ENCODE measurements around the gene HOMER1.

Gene HOMER1

GRCh38 chr5:79488775-79489174, 25.2 kb downstream of the HOMER1 start:
- DNase-seq (ENCODE audit: low read depth, low spot score) = no peak

DNA sequence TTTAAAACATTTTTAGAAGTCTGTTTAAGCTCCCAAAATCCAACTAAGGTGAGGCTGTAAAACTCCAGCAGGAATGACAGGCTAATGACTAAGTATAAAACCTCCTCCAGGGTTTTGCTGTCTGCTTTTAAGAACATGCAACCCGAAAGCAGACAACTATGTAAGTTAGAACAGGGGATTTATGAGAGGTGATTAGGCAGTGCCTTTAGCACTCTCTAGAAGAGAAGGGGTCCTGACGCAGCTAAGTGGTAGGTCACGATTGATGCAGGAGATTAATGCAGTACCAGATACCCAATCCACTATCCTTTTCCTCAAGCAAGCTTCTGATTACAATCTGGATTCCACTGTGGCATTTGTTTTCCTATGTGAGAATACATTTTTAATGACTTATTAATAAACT, 25.9 kb downstream of the HOMER1 start:
- DNase-seq (ENCODE audit: low read depth, low spot score) = no peak

DNA sequence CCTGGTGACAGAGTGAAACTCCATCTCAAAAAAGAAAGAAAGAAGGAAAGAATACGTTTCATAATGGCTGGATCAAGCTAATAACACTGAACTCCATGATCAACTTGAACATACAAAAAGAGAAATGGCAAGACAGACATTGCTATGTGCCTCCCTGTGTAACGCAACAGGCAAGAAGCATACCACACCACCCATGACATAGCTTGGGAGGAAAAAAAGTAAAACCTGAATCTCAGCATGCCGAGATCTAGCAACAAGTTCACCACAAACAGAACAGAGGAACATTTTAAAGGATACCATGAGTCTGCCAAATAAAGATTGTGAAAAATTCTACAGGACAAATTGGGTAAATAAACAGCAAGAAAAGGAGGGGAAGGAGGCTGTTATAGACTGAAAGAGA, 26.7 kb downstream of the HOMER1 start:
- DNase-seq (ENCODE audit: low read depth, low spot score) = no peak

GRCh38 chr5:79486116-79486515, 27.8 kb downstream of the HOMER1 start:
- no peak for DNase-seq (ENCODE audit: low read depth, low spot score)

- DNase-seq (ENCODE audit: low read depth, low spot score) = no peak
Observed at GRCh38 chr5:79484731-79485130, 29.2 kb downstream of the HOMER1 start.

DNA sequence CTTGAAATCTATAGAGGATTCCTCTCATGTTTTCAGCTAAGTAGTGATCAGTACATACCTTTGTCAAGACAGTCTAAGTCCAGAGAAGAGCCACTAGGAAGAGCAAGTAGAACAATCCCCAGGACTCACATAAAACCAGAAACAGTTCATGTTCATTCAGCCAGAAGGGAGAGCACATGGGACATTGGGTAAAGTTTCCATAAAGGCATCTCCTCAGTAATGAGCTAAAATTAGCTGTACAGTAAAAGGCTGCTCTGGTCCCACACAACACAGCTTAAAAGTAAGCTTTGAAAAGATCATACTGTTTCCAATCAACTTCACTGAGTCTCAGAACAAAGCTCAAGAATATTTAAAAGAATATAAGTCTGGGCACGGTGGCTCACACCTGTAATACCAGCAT, 32.4 kb downstream of the HOMER1 start:
- DNase-seq (ENCODE audit: low read depth, low spot score) = no peak

DNA sequence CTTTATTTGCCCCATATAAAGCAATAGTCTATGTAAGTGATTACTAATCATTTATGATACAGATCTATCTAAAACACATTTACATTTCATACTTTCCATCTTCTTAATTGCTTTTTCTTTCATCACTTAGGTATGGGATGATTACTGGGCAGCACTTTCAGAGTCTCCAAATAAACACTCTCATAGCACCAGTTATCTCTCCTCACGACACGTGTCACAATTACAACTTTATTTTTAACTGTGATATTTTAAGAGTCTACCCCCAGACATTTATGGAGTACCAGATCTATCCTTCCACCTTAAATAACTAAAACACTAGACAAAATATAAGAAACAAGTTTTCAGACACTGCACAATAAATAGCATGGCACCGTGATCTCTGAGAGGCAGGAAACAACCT, 32.9 kb downstream of the HOMER1 start:
- DNase-seq (ENCODE audit: low read depth, low spot score) = no peak

GRCh38 chr5:79475152-79475466, 38.8 kb downstream of the HOMER1 start:
- no peak for DNase-seq (ENCODE audit: low read depth, low spot score)

DNA sequence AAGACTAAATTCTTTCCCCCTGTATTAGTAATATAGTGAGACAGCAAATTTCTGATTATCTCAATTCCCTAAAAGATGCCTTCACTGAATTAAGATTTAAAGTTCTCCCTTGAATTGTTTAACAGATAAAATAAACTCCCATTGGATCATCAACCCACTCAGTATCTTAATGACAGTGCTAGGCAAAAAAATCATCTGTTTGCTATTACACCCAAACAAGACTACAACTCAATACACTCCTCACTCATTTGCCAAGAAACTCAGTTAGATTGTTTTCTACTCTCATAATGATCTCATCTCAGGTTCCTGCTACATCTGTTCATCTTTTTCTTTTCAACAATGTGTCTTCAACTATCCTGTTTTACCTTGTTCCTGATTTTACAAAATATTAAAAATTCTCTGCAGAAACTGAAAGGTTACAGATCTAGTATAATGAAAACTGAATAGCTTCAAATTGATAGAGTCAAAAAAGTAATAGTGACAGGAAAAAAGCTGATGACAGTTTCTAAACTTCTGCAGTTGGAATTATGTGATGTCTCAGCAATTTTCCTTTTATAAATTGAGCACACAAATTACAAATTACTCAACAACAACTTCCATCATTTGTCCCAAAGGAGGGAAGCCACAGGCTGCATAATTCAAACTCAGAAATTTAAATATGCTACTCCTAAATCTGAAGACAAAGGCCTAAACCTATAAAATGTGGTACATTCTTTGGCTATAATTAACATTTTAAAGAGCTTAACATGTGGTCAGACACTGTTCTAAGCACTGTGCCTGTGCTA, 39.4 kb downstream of the HOMER1 start:
- DNase-seq (ENCODE audit: low read depth, low spot score) = no peak

- DNase-seq (ENCODE audit: low read depth, low spot score) = no peak
Observed at GRCh38 chr5:79471556-79471955, 42.4 kb downstream of the HOMER1 start.

GRCh38 chr5:79464695-79465332, 49.1 kb downstream of the HOMER1 start:
- DNase-seq (ENCODE audit: low read depth, low spot score) = no peak

DNA sequence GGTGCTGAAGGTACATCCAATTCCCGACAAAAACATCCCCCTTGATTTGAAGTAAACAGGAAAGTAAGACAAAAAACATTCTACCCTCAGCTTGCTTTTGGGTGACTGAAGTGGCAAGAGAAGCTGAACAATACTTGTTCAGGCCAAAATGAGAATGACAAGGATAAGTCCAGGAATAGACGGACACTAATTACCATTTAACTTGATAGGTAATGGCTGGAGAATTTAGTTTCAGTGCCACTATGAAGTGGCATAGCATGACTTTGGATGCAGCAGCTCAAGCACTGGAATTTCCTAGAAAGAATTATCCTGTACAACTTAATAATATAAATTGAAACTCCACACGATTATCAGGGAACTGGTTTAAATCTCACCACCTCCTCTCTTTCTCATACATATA, 49.7 kb downstream of the HOMER1 start:
- no peak for DNase-seq (ENCODE audit: low read depth, low spot score)

- no peak for DNase-seq (ENCODE audit: low read depth, low spot score)
Observed at GRCh38 chr5:79459626-79460025, 54.3 kb downstream of the HOMER1 start.

DNA sequence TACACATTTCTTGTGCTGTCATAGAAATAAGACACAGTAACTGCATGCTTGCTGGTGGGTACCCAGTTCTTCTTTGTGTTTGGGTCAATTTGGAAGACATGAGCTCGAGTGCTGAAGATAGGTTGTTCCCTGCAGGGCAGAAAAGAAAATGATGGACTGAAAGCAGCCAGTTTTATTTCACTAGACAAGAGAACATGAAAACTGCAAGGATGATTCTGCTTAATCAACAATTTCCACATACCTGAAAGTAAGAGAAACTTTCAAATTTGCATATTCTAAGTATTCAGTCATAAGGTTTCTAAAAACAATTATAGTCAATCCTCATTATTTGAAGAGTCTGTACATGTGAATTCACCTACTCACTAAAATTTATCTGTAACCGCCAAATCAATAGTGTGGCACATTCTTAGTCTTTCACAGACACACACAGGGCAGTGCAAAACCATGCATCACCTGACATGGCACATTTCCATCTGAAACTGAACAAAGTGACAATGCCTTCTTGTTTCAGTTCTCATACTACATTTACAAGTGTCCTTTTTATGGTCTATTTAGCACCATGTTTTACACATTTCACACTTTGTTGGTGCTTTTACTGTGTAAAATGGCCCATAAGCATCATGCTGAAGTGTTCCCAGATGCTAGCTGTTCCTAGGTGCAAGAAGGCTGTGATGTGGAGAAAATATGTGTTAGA, 56.9 kb downstream of the HOMER1 start:
- no peak for DNase-seq (ENCODE audit: low read depth, low spot score)

- no peak for DNase-seq (ENCODE audit: low read depth, low spot score)
Observed at GRCh38 chr5:79456400-79456799, 57.5 kb downstream of the HOMER1 start.

DNA sequence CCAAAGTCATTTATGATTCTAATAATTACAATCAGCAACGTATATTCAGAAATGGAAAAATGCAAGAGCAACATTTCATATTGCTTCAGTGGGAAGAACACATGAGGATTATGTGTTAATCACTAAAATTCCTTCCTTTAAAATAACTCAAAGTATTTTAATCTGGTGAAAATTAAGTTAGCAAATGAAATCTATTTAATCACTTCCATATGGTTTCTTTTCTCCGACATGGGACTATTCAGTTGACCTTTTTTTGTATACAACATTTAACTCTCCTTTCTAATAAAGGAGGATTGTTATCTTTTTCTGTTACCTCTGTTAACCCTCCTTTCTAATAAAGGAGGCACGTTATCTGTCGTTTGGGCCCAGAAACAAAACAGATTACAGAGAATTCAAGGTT, 59.9 kb downstream of the HOMER1 start:
- no peak for DNase-seq (ENCODE audit: low read depth, low spot score)

GRCh38 chr5:79448336-79448735, 65.6 kb downstream of the HOMER1 start:
- no peak for DNase-seq (ENCODE audit: low read depth, low spot score)

- DNase-seq (ENCODE audit: low read depth, low spot score) = no peak
Observed at GRCh38 chr5:79436821-79437220, 77.1 kb downstream of the HOMER1 start.

DNA sequence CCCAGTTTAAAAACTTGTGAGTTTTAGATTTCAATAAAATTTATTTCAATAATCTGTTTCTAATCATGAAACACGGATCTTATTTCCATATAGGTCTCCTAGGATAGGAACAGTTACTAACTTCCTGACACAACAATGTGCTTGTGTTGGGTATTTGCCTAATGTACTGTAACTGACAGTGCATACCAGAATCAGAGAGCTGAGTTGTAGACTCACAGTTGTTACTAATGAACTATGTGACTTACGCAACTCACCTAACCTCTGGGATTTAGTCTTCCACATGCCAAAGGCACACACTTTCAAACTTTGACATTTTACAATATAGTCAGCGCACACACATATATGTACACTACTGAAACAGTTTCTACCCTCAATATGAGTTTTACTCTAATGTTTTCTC, 77.7 kb downstream of the HOMER1 start:
- no peak for DNase-seq (ENCODE audit: low read depth, low spot score)

DNA sequence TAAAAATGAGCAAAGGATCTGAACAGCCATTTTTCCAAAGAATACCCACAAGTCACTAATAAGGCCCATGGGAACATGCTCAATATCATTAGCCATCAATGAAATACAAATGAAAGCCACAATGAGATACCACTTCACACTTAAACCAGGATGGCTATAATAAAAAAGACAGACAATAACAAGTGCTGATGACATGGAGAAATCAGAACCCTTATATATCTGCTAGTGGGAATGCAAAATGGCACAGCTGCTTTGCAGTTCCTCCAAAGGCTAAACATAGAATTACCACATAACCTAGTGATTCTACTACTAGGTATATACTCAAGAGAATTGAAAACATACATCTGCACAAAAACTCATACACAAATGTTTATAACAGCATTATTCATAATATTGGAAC, 83.7 kb downstream of the HOMER1 start:
- DNase-seq (ENCODE audit: low read depth, low spot score) = no peak

DNA sequence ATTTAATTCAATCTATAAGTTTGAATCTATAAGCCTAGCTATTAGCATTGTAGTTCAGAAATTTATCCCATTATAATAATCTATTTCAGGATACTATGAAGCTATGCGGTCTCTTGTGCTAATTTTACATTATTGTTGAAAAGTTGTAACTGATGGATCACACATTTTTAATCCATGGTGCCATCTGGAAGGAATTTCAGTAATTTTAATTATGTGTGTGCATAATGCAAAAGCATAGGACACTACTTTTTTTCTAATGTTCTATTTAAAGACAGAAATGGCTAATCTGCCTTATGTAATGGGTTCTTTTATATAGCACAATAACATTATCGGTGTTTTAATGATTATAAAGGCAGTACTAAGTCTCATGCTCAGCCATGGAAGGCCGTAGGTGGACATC, 90.6 kb downstream of the HOMER1 start:
- no peak for DNase-seq (ENCODE audit: low read depth, low spot score)

DNA sequence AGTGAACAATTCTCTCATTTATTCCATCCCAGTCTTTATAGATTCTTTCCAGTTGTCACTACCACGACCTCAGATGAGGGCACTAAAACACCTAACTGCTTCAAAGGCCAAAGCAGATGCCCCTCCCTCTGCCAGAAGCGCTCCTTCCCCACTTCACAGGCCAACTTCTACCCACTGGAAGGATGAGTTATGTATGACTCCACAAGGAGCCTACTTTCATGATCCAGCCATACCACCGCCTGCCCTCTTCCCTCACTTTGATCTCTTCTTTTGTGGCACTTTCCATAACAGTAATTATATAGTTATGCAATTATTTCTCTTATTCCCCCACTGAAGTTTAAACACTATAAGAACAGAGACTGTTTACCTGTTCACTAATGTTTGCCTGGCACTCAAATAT, 93.7 kb downstream of the HOMER1 start:
- DNase-seq (ENCODE audit: low read depth, low spot score) = no peak

DNA sequence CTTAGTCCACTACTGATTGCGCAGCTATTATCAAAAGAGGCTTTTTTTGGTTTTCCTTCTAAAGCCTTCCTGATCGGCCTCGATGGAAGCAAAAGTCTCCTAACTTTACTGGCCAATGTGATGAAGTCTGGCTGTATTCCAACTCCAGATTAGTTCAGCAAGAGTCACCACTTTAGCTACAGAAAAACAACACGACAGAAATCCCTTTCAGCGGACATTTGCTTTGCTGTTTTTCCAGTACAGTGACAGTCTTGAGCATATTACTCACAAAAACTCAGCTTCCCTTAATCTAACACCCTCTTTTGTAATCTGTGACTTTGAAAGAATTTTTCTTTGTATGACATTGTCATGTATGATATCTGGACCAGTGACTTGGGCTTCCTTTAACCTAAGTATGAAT, 95.7 kb downstream of the HOMER1 start:
- no peak for DNase-seq (ENCODE audit: low read depth, low spot score)

Data from activated naive CD8-positive, alpha-beta T cell treated with anti-CD3 and anti-CD28 coated beads, Interleukin-2, amount 50 U/mL, for 16 hours (primary cell).